ENCODE results near the gene ITLN2. TPM values are rescaled to one million over a fixed set of nuclear protein-coding genes. Genes with fewer than 3 reads are reported as not detected.
"Not testable (repeated sequence)": the region's sequence is repeated elsewhere in the genome, so short reads cannot be mapped to it uniquely, and the experiment has no call there.

Gene ITLN2
- total RNA-seq, 2 experiments from 2014 or later, result not detected

- H3K9me3 Mint-ChIP-seq, H3K36me3 Mint-ChIP-seq, H3K27me3 Mint-ChIP-seq, H3K27ac Mint-ChIP-seq, H3K4me1 Mint-ChIP-seq, H3K4me3 Mint-ChIP-seq, DNase-seq: not testable (repeated sequence)
Observed at GRCh38 chr1:160902251-160902650, 52.4 kb downstream of the ITLN2 start.

DNA sequence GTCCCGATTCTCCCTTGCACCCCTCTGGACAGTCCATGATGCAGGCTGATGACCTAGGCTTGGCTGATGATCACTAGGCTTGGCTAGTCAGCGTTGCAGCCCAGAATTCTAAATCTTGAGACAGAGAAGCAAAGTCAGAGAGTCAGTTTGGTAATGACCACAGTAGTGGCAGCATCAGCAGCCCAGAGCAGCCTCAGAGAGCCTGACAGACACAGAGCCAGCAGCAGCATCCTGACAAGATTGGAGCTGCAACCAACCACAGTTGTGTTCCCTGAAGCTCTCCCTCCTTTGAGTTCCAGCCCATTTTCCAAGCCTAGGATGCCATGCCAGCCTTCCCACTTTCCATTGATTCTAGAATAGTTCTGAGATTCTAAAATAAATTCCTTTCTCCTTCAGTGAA lies 52.8 kb downstream of the ITLN2 start:
- Mint-ChIP-seq H3K27ac (no peak overlapping the region), H3K9me3 (peaks cover 2% of the 10 kb centered on the region), H3K4me1 (no peaks in the 10 kb centered on the region), H3K4me3 (no peak overlapping the region), H3K27me3 (no peaks in the 10 kb centered on the region), H3K36me3 (no peaks in the 10 kb centered on the region)
- DNase-seq, result no peak

DNA sequence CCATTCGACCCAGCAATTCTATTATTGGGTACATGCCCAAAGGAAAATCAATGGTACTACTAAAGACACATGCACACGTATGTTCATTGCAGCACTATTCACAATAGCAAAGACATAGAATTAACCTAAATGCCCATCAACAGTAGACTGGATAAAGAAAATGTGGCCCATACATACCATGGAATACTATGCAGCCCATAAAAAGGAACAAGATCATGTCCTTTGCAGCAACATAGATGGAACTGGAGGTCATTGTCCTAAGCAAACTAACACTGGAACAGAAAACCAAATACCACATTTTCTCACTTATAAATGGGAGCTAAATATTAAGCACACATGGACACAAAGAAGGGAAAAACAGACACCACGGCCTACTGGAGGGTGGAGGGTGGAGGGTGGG lies 53.9 kb downstream of the ITLN2 start:
- not testable (repeated sequence) for H3K4me1 Mint-ChIP-seq, H3K27me3 Mint-ChIP-seq, H3K36me3 Mint-ChIP-seq, H3K4me3 Mint-ChIP-seq, DNase-seq, H3K9me3 Mint-ChIP-seq, H3K27ac Mint-ChIP-seq

Other genes starting within 250 kb of the ITLN2 start
- 100 to 1,000 TPM; 376 to 385 TPM for gene CD48, start 243.0 kb downstream of the ITLN2 start, total RNA-seq
- gene SLAMF7, start 215.6 kb downstream of the ITLN2 start, total RNA-seq, result 100 to 1,000 TPM; 152 to 162 TPM
- gene LY9, start 158.6 kb downstream of the ITLN2 start, total RNA-seq, result 10 to 100 TPM; 28.3 to 29.0 TPM
- under 1 TPM; 0.28 to 0.37 TPM for gene CD244, start 91.9 kb downstream of the ITLN2 start, total RNA-seq
- not detected for gene ITLN1, start 69.6 kb downstream of the ITLN2 start, total RNA-seq
- gene F11R, start 66.3 kb upstream of the ITLN2 start, total RNA-seq, result 10 to 100 TPM; 12.8 to 13.4 TPM
- 10 to 100 TPM; 44.8 to 45.7 TPM for gene TSTD1, start 84.2 kb upstream of the ITLN2 start, total RNA-seq
- gene USF1, start 91.2 kb upstream of the ITLN2 start, total RNA-seq, result 10 to 100 TPM; 57.0 to 62.0 TPM
- 100 to 1,000 TPM; 146 to 157 TPM for gene ARHGAP30, start 115.1 kb upstream of the ITLN2 start, total RNA-seq
- under 1 TPM; 0.12 to 0.16 TPM for gene NECTIN4, start 134.7 kb upstream of the ITLN2 start, total RNA-seq
- gene KLHDC9, start 143.6 kb upstream of the ITLN2 start, total RNA-seq, result under 1 TPM; 0.33 to 0.46 TPM
- gene PFDN2, start 163.2 kb upstream of the ITLN2 start, total RNA-seq, result 100 to 1,000 TPM; 141 to 148 TPM
- 10 to 100 TPM; 34.3 to 39.3 TPM for gene NIT1, start 163.3 kb upstream of the ITLN2 start, total RNA-seq
- 10 to 100 TPM; 37.4 to 38.7 TPM for gene DEDD, start 177.9 kb upstream of the ITLN2 start, total RNA-seq
- 10 to 100 TPM; 89.9 to 92.8 TPM for gene UFC1, start 199.2 kb upstream of the ITLN2 start, total RNA-seq
- gene USP21, start 204.7 kb upstream of the ITLN2 start, total RNA-seq, result 10 to 100 TPM; 24.2 to 25.4 TPM
- gene PPOX, start 211.6 kb upstream of the ITLN2 start, total RNA-seq, result 10 to 100 TPM; 20.1 to 20.8 TPM
- gene B4GALT3, start 222.7 kb upstream of the ITLN2 start, total RNA-seq, result 10 to 100 TPM; 49.5 to 53.9 TPM
- 1 to 10 TPM; 2.5 to 3.8 TPM for gene ADAMTS4, start 244.2 kb upstream of the ITLN2 start, total RNA-seq
- 10 to 100 TPM; 87.7 to 95.8 TPM for gene NDUFS2, start 247.6 kb upstream of the ITLN2 start, total RNA-seq

Data from activated naive CD8-positive, alpha-beta T cell treated with anti-CD3 and anti-CD28 coated beads for 36 hours (primary cell).